ENCODE data around the gene CPED1. TPM values are rescaled to one million over a fixed set of nuclear protein-coding genes. Genes with fewer than 3 reads are reported as not detected.

Gene CPED1
- total RNA-seq, 1 experiment from 2014 or later: 0.44 TPM

GRCh38 chr7:121012919-121013318 is 24.4 kb downstream of the CPED1 start:
- Mint-ChIP-seq H3K27me3 (ENCODE audit: low read depth) (no peaks in the 10 kb centered on the region), H3K36me3 (no peaks in the 10 kb centered on the region), H3K4me3 (no peak overlapping the region), H3K9me3 (no peaks in the 10 kb centered on the region), H3K4me1 (no peaks in the 10 kb centered on the region), H3K27ac (no peak overlapping the region)
- ATAC-seq (no peak), DNase-seq (ENCODE audit: low spot score) (no peak)
- TF ChIP-seq MYBL2 (CRISPR knock-in tag; IDR thresholded peaks at IDR 0.05) (no peak), AFF4 (CRISPR knock-in tag; IDR thresholded peaks at IDR 0.05; ENCODE audit: borderline replicate concordance) (no peak), ZNF121 (CRISPR knock-in tag; IDR thresholded peaks at IDR 0.05) (no peak), RELA (CRISPR knock-in tag; IDR thresholded peaks at IDR 0.05; ENCODE audit: borderline replicate concordance) (no peak), SMAD4 (CRISPR knock-in tag; IDR thresholded peaks at IDR 0.05) (no peak), E2F5 (CRISPR knock-in tag; IDR thresholded peaks at IDR 0.05) (no peak)
- TF ChIP-seq, protein P1, sequence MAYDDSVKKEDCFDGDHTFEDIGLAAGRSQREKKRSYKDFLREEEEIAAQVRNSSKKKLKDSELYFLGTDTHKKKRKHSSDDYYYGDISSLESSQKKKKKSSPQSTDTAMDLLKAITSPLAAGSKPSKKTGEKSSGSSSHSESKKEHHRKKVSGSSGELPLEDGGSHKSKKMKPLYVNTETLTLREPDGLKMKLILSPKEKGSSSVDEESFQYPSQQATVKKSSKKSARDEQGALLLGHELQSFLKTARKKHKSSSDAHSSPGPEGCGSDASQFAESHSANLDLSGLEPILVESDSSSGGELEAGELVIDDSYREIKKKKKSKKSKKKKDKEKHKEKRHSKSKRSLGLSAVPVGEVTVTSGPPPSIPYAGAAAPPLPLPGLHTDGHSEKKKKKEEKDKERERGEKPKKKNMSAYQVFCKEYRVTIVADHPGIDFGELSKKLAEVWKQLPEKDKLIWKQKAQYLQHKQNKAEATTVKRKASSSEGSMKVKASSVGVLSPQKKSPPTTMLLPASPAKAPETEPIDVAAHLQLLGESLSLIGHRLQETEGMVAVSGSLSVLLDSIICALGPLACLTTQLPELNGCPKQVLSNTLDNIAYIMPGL (CRISPR knock-in tag; IDR thresholded peaks at IDR 0.05): no peak
- TF ChIP-seq, protein P2, sequence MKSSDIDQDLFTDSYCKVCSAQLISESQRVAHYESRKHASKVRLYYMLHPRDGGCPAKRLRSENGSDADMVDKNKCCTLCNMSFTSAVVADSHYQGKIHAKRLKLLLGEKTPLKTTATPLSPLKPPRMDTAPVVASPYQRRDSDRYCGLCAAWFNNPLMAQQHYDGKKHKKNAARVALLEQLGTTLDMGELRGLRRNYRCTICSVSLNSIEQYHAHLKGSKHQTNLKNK (CRISPR knock-in tag; IDR thresholded peaks at IDR 0.05): no peak
- ChIA-PET POLR2A (no interaction called here), CTCF (no interaction called here)

DNA sequence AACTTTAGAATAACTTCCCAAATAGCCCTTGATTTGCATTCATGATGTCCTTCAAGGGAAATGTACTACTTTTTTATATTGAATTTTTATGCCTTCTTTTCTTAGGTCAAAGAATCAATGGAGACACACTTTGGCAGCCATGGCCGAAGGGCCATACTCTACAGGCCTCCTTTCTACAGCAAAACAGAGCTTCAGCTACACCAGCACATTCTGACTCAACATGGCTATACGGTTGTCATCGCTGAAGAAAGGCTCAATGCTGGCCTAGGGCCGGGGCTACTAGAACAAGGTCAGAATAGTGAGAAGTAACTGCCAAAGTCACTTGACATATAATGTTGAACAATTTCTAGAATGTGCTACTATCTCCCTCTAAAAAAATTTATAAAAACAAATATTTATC is 27.0 kb downstream of the CPED1 start:
- H3K27ac Mint-ChIP-seq: no peak overlapping the region
- H3K27me3 Mint-ChIP-seq (ENCODE audit: low read depth): no peaks in the 10 kb centered on the region
- DNase-seq (ENCODE audit: low spot score) (no peak), ATAC-seq (no peak)
- POLR2A ChIA-PET: interaction anchor here (0.6 kb wide), 1 partner anchor 53 kb away, joined by 3 read pairs; no protein-coding TSS in a partner anchor
- H3K9me3 Mint-ChIP-seq: no peaks in the 10 kb centered on the region
- no peaks in the 10 kb centered on the region for H3K4me1 Mint-ChIP-seq
- H3K4me3 Mint-ChIP-seq: no peak overlapping the region
- H3K36me3 Mint-ChIP-seq: no peaks in the 10 kb centered on the region
- CTCF ChIA-PET: interaction anchor here (1.6 kb wide), 1 partner anchor 66 kb away, joined by 3 read pairs; no protein-coding TSS in a partner anchor
- TF ChIP-seq ZNF425 (CRISPR knock-in tag; conservative IDR thresholded peaks at IDR 0.05) (no peak), STAT6 (CRISPR knock-in tag; conservative IDR thresholded peaks at IDR 0.05; ENCODE audit: low read depth) (no peak), E2F4 (CRISPR knock-in tag; IDR thresholded peaks at IDR 0.05; ENCODE audit: borderline replicate concordance, low read depth) (no peak), MLX (CRISPR knock-in tag; IDR thresholded peaks at IDR 0.05) (no peak), GABPB1 (CRISPR knock-in tag; IDR thresholded peaks at IDR 0.05) (no peak), GTF2I (CRISPR knock-in tag; conservative IDR thresholded peaks at IDR 0.05) (no peak), ZBTB43 (CRISPR knock-in tag; IDR thresholded peaks at IDR 0.05) (no peak), CREM (CRISPR knock-in tag; IDR thresholded peaks at IDR 0.05) (no peak), CBFB (CRISPR knock-in tag; IDR thresholded peaks at IDR 0.05; ENCODE audit: low read depth) (no peak), MAX (CRISPR knock-in tag; IDR thresholded peaks at IDR 0.05) (no peak), ZNF396 (CRISPR knock-in tag; IDR thresholded peaks at IDR 0.05; ENCODE audit: borderline replicate concordance) (no peak)

Data from WTC11 (cell line).